ENCODE results near the gene DNAJC10.
A peak's percentile ranks its signal among the peaks of the same experiment; 100 is the strongest.

Gene DNAJC10

DNA sequence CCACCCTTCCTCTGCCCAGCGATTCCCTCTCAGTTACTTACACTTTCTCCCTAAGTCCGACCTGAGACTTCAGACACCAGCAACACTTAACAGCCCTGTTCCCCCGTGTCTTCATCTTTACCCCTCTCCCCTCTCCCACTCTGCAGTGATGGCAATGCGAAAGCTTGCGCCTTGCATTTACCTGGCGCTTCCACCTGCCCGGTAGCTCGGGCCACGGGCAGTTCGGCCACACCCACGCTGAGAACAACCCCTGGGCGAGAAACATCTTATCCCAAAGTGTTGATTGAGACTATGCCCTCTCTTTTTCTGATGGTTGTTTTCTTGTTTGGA lies 558 bp downstream of the DNAJC10 start:
- TF ChIP-seq, protein P1, sequence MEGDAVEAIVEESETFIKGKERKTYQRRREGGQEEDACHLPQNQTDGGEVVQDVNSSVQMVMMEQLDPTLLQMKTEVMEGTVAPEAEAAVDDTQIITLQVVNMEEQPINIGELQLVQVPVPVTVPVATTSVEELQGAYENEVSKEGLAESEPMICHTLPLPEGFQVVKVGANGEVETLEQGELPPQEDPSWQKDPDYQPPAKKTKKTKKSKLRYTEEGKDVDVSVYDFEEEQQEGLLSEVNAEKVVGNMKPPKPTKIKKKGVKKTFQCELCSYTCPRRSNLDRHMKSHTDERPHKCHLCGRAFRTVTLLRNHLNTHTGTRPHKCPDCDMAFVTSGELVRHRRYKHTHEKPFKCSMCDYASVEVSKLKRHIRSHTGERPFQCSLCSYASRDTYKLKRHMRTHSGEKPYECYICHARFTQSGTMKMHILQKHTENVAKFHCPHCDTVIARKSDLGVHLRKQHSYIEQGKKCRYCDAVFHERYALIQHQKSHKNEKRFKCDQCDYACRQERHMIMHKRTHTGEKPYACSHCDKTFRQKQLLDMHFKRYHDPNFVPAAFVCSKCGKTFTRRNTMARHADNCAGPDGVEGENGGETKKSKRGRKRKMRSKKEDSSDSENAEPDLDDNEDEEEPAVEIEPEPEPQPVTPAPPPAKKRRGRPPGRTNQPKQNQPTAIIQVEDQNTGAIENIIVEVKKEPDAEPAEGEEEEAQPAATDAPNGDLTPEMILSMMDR (IDR thresholded peaks at IDR 0.05; ENCODE audit: low read length): no peak
- no peak for TF ChIP-seq EZH2phosphoT487 (IDR thresholded peaks at IDR 0.05; ENCODE audit: low read length)
- TF ChIP-seq EZH2 (optimal IDR thresholded peaks at IDR 0.05; ENCODE audit: low read depth, low read length): no peak

DNA sequence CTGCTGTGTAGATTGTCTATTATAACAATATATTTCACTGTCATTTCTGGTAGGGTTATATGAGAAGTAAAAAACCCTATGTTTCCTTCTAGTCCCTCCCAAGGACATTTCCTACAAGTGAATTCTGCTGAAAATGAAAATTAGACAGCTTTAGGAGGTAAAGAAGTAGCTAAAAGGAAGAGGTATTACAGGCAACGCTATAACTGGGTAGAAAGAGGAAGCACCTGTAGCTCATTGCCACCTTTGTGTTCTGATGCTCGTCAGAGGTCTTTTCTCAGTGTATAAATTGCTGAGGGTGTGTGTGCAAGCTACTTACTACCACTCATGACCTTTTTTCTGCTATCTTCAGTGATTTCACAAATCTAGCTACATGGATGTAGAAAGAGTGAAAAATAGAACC lies 1.4 kb downstream of the DNAJC10 start:
- Histone ChIP-seq H3K27me3 (replicated peaks; ENCODE audit: insufficient read depth, low read length) (no peaks in the 10 kb centered on the region), H3K4me3 (ENCODE audit: low read length) (peak overlapping the region; percentile 98), H3F3A (ENCODE audit: insufficient read depth, low read length) (peaks cover 38% of the 10 kb centered on the region), H3K79me2 (ENCODE audit: low read length) (peaks cover 28% of the 10 kb centered on the region), H3K9me3 (replicated peaks; ENCODE audit: insufficient read depth, low read length) (no peaks in the 10 kb centered on the region), H3K36me3 (replicated peaks; ENCODE audit: insufficient read depth, low read length) (no peaks in the 10 kb centered on the region; the same call in 1 of the 2 replicates), H2AFZ (ENCODE audit: low read length) (no peak overlapping the region), H3K9ac (ENCODE audit: low read length) (peak overlapping the region; percentile 99), H4K20me1 (ENCODE audit: insufficient read depth, low read length) (no peaks in the 10 kb centered on the region), H3K4me2 (ENCODE audit: low read depth, low read length) (peak overlapping the region; percentile 66), H3K9me2 (replicated peaks; ENCODE audit: insufficient read depth, low read length) (no peaks in the 10 kb centered on the region), H3K4me1 (ENCODE audit: low read length) (peaks cover 11% of the 10 kb centered on the region), H3K27ac (ENCODE audit: low read length) (peak overlapping the region; percentile 95)
- TF ChIP-seq EZH2phosphoT487 (IDR thresholded peaks at IDR 0.05; ENCODE audit: low read length) (no peak), EZH2 (optimal IDR thresholded peaks at IDR 0.05; ENCODE audit: low read depth, low read length) (no peak)
- TF ChIP-seq, protein P1 (IDR thresholded peaks at IDR 0.05; ENCODE audit: low read length): no peak
- peak; percentile 89 for DNase-seq

More for the DNA sequence above, 558 bp downstream of the DNAJC10 start:
- Histone ChIP-seq H3K9ac (ENCODE audit: low read length) (peak overlapping the region; percentile 99), H3K36me3 (replicated peaks; ENCODE audit: insufficient read depth, low read length) (no peaks in the 10 kb centered on the region; the same call in 1 of the 2 replicates), H3F3A (ENCODE audit: insufficient read depth, low read length) (peaks cover 38% of the 10 kb centered on the region), H3K4me2 (ENCODE audit: low read depth, low read length) (peak overlapping the region; percentile 66), H3K27ac (ENCODE audit: low read length) (peak overlapping the region; percentile 95), H2AFZ (ENCODE audit: low read length) (peak overlapping the region; percentile 64), H3K4me3 (ENCODE audit: low read length) (peak overlapping the region; percentile 98), H3K9me3 (replicated peaks; ENCODE audit: insufficient read depth, low read length) (no peaks in the 10 kb centered on the region), H3K4me1 (ENCODE audit: low read length) (peaks cover 11% of the 10 kb centered on the region), H3K9me2 (replicated peaks; ENCODE audit: insufficient read depth, low read length) (no peaks in the 10 kb centered on the region), H3K79me2 (ENCODE audit: low read length) (peaks cover 28% of the 10 kb centered on the region), H3K27me3 (replicated peaks; ENCODE audit: insufficient read depth, low read length) (no peaks in the 10 kb centered on the region), H4K20me1 (ENCODE audit: insufficient read depth, low read length) (no peaks in the 10 kb centered on the region)
- peak; percentile 50 for DNase-seq

DNA sequence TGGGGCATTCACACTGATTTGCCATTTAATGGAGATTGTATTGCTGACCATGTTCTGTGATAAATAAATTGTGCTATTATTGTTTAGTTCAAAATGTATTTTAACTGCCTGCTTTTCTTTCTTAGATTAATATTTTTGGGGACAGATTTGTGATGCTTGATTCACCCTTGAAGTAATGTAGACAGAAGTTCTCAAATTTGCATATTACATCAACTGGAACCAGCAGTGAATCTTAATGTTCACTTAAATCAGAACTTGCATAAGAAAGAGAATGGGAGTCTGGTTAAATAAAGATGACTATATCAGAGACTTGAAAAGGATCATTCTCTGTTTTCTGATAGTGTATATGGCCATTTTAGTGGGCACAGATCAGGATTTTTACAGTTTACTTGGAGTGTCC lies 1.8 kb downstream of the DNAJC10 start:
- H3K9ac ChIP-seq (ENCODE audit: low read length): peak overlapping the region; percentile 99
- TF ChIP-seq EZH2 (optimal IDR thresholded peaks at IDR 0.05; ENCODE audit: low read depth, low read length): no peak
- no peak for TF ChIP-seq EZH2phosphoT487 (IDR thresholded peaks at IDR 0.05; ENCODE audit: low read length)
- TF ChIP-seq, protein P1 (IDR thresholded peaks at IDR 0.05; ENCODE audit: low read length): no peak
- peaks cover 28% of the 10 kb centered on the region for H3K79me2 ChIP-seq (ENCODE audit: low read length)
- H3K4me2 ChIP-seq (ENCODE audit: low read depth, low read length): peak overlapping the region; percentile 66
- H2AFZ ChIP-seq (ENCODE audit: low read length): no peak overlapping the region
- peak overlapping the region; percentile 30 for H3K4me3 ChIP-seq (ENCODE audit: low read length)
- H3K9me2 ChIP-seq (replicated peaks; ENCODE audit: insufficient read depth, low read length): no peaks in the 10 kb centered on the region
- no peaks in the 10 kb centered on the region for H3K27me3 ChIP-seq (replicated peaks; ENCODE audit: insufficient read depth, low read length)
- H3K9me3 ChIP-seq (replicated peaks; ENCODE audit: insufficient read depth, low read length): no peaks in the 10 kb centered on the region
- no peak for DNase-seq
- H3K27ac ChIP-seq (ENCODE audit: low read length): peak overlapping the region; percentile 95
- peaks cover 11% of the 10 kb centered on the region for H3K4me1 ChIP-seq (ENCODE audit: low read length)
- H3K36me3 ChIP-seq (replicated peaks; ENCODE audit: insufficient read depth, low read length): no peaks in the 10 kb centered on the region; the same call in 1 of the 2 replicates
- H3F3A ChIP-seq (ENCODE audit: insufficient read depth, low read length): peaks cover 38% of the 10 kb centered on the region
- no peaks in the 10 kb centered on the region for H4K20me1 ChIP-seq (ENCODE audit: insufficient read depth, low read length)
